Heart right ventricle (tissue), 16 donors: Measurements from ENCODE around the gene MTUS2. TPM values are rescaled to one million over a fixed set of nuclear protein-coding genes. Genes with fewer than 3 reads are reported as not detected.

Experiments used
- ATAC-seq, 8 donors: fragments of 200-7000 bp; cut with Tn5 transposase; one replicate each; pipeline ENCODE4 v1.9.1; 2020; ENCODE audit warnings: mild to moderate bottlenecking in 8 of 8, moderate library complexity in 8 of 8, moderate number of reproducible peaks in 1 of 8
- DNase-seq, 2 donors: peaks; one replicate each; pipeline ENCODE4 v3.0.0-alpha.2; 2020
- H3K27ac ChIP-seq, 10 donors: fragments of 200-600 bp; sonication (generic) in 2 of 10; one replicate each; pipeline versions ENCODE4 v1.5.0 to v1.8.0; 2020 to 2022; ENCODE audit warnings: mild to moderate bottlenecking in 3 of 10
- H3K27me3 ChIP-seq, 7 donors: fragments of 200-600 bp; one replicate each; pipeline ENCODE4 v1.8.0; 2021 to 2022; ENCODE audit warnings: mild to moderate bottlenecking in 2 of 7
- H3K36me3 ChIP-seq, 9 donors: fragments of 200-600 bp; sonication (generic) in 1 of 9; one replicate each; pipeline versions ENCODE4 v1.5.0 to v1.8.0; 2020 to 2022; ENCODE audit warnings: mild to moderate bottlenecking in 2 of 9
- H3K4me1 ChIP-seq, 9 donors: fragments of 200-600 bp; sonication (generic) in 1 of 9; one replicate each; pipeline versions ENCODE4 v1.5.0 to v1.8.0; 2020 to 2022; ENCODE audit warnings: mild to moderate bottlenecking in 4 of 9
- H3K4me3 ChIP-seq, 10 donors: fragments of 200-600 bp; sonication (generic) in 2 of 10; one replicate each; pipeline versions ENCODE4 v1.5.0 to v1.8.0; 2020 to 2022; ENCODE audit warnings: mild to moderate bottlenecking in 7 of 10, moderate library complexity in 2 of 10
- H3K9me3 ChIP-seq, 11 donors: fragments of 200-600 bp in 10 of 11; sonication (generic) in 2 of 11; one replicate each; pipeline versions ENCODE4 v1.5.0 to v1.8.0; 2013 to 2022; ENCODE audit warnings: mild to moderate bottlenecking in 2 of 11, control low read depth in 1 of 11, moderate library complexity in 1 of 11
- WGBS, 2 donors: extraction: QIAGEN DNeasy Blood & Tissue Kit; methylation state at CpG; one replicate each; pipeline ENCODE4 v1.1.7; 2013; ENCODE audit warnings: inconsistent platforms in 1 of 2; 5-methylcytosine and 5-hydroxymethylcytosine counted together
- intact Hi-C, 10 donors: fragments of 100-400 bp; cut with DNase I; formaldehyde crosslinking; loops; one replicate each; pipeline versions ENCODE4 v1.11.1 to v1.14.2; 2022
- polyA plus RNA-seq, 2 donors: library from polyadenylated mRNA; stranded (reverse); fragments of 200-250 nt; gene quantifications; one replicate each; pipeline ENCODE4 v1.2.3, GENCODE V29; 2013
- total RNA-seq, 10 donors: library from RNA; stranded (reverse); fragmentation: NEBNext Ultra II Directional in 3 of 10; extraction: Animal tissue kit (Norgen Biotek cat#: 25700) in 3 of 10; gene quantifications; one replicate each; pipeline versions ENCODE4 v1.2.1 to v1.2.4, GENCODE V29; 2021 to 2023
- TF ChIP-seq, protein P1 (sequence below), 9 donors: fragments of 200-600 bp; sonication (generic) in 2 of 9; IDR thresholded peaks; one replicate each; pipeline versions ENCODE4 v1.5.0 to v1.8.0; 2021 to 2022; ENCODE audit warnings: antibody characterized with exemption in 9 of 9, mild to moderate bottlenecking in 5 of 9, moderate library complexity in 1 of 9
- donor health status: Arrhythmogenic right ventricular cardiomyopathy.
- donor health status: ischemic (EF 13 %, LVEDD 7.1; RV severe dilation, severe dysfunction).
- donor health status: healthy with polysubstance abuse.
- donor health status: DM: no; HTN: yes; CAD: no.
- donor health status: DM: no; HTN: no; CAD: no.
- donor health status: ischemic (EF 25% LVEDD 6.9; RV normal size, moderate dysfunction).
- donor health status: ischemic (EF 25% LVEDD 5.7; RV mildly dilated, moderate dysfunction).
- donor health status: healthy.
- donor health status: DM: yes; HTN: yes; CAD: no.
- donor health status: Ischemic cardiomyopathy.
- donor health status: ischemic (EF 35%, LVEDD 5.7; RV mildly dilated, moderate dysfunction).
- donor health status: nonischemic (EF 11% LVEDD 7.7; RV severe dilation, severe dysfunction).
- donor health status: DM: yes; HTN: yes; CAD: no.
- donor health status: PGD.
- donor health status: ischemic (EF 29% LVEDD 5.4; RV normal size, mild dysfunction).
- donor health status: nonischemic (EF 23%, LVEDD 6.1; RV moderate dilation, normal function).

The MTUS2 gene
- total and polyA plus RNA-seq, 12 donors, result 18.7 to 159 (median 65.6) TPM

DNA sequence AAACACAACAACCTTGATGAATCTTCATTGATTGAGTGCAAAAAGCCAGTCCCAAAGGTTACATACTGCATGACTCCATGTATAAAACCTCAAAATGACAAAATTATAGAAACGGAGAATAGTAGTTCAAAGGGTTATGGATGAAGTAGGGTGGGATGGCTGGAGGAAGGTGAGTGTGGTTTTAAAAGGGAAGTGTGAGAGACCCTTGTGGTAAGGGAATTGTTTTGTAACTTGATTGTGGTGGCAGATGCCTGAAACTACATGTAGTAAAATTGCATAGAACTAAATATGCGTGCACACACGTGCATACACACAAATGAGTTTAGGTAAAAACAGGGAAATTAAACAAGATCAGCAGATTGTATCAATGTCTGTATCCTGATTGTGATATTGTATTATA is 340.7 kb downstream of the MTUS2 start:
- Histone ChIP-seq H3K4me3 (no peak overlapping the region), H3K9me3 (no peaks in the 10 kb centered on the region), H3K27me3 (peaks cover 0 to 3% (median 0%) of the 10 kb centered on the region in 7 donors), H3K36me3 (no peaks in the 10 kb centered on the region), H3K4me1 (peaks cover 0 to 3% (median 0%) of the 10 kb centered on the region in 9 donors), H3K27ac (no peak overlapping the region)
- TF ChIP-seq, protein P1, sequence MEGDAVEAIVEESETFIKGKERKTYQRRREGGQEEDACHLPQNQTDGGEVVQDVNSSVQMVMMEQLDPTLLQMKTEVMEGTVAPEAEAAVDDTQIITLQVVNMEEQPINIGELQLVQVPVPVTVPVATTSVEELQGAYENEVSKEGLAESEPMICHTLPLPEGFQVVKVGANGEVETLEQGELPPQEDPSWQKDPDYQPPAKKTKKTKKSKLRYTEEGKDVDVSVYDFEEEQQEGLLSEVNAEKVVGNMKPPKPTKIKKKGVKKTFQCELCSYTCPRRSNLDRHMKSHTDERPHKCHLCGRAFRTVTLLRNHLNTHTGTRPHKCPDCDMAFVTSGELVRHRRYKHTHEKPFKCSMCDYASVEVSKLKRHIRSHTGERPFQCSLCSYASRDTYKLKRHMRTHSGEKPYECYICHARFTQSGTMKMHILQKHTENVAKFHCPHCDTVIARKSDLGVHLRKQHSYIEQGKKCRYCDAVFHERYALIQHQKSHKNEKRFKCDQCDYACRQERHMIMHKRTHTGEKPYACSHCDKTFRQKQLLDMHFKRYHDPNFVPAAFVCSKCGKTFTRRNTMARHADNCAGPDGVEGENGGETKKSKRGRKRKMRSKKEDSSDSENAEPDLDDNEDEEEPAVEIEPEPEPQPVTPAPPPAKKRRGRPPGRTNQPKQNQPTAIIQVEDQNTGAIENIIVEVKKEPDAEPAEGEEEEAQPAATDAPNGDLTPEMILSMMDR (IDR thresholded peaks at IDR 0.05), result no peak
- DNase-seq, result no peak
- intact Hi-C loops, result no loop called here
- no peak for ATAC-seq
- WGBS, 2 donors, result 71 to 76% methylated on average over 3 of the region's 3 CpGs

DNA sequence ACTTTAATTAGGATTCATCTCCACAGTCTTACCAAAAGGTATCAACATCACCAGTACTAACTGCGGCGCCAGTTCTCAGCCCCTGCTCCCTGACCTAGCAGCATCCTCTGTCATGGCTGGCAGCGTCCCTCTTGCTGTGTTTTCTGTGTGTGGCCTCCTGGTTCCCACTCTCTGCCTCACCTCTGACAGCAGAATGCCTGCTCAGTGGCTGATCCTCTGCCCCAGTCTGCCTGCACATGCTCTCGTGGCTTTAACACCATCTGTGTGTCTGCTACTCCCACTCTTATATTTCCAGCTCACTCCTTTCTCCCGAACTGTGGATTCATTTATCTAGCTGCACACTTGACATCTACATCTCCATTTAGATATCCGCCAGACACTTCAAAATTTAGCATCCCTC is 341.5 kb downstream of the MTUS2 start:
- intact Hi-C loops, result no loop called here
- no peak for DNase-seq
- Histone ChIP-seq H3K36me3 (no peaks in the 10 kb centered on the region), H3K9me3 (no peaks in the 10 kb centered on the region), H3K4me1 (peaks cover 0 to 3% (median 0%) of the 10 kb centered on the region in 9 donors), H3K4me3 (no peak overlapping the region), H3K27me3 (peaks cover 0 to 3% (median 0%) of the 10 kb centered on the region in 7 donors), H3K27ac (no peak overlapping the region)
- ATAC-seq, result no peak
- TF ChIP-seq, protein P1 (IDR thresholded peaks at IDR 0.05), result no peak
- 55 to 67% methylated on average over 6 of the region's 6 CpGs for WGBS, 2 donors

DNA sequence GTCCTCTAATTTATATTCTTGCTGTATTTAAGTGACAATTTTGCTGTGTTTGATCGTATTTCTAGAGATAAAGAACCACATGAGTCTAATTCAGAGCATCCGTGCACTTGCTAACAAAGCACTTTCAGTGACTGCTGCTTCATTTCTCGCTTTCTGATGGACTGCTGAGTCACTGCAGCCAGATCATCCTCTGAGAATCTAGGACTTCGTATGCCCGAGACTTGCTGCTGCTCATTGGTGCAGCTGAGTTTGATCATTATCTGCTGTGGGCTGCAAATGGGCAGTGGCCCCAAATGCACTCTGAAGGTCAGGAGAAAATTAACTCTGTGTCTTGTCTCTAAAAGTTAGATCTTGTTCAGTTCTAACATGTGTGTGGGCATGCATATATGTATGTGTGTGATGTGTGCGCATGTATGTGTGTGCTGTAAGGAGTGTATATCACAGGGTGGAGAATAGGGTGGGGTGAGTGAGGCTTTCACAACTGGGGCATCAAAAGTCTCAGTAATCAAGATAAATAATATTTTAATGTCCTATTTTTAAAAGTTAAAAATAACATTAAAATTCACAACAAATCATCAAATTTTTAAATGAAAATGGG is 342.6 kb downstream of the MTUS2 start:
- Histone ChIP-seq H3K36me3 (no peaks in the 10 kb centered on the region), H3K27ac (no peak overlapping the region), H3K9me3 (no peaks in the 10 kb centered on the region), H3K4me3 (no peak overlapping the region), H3K4me1 (peaks cover 0 to 3% (median 0%) of the 10 kb centered on the region in 9 donors), H3K27me3 (peaks cover 0 to 3% (median 0%) of the 10 kb centered on the region in 7 donors)
- intact Hi-C loops, result no loop called here
- TF ChIP-seq, protein P1 (IDR thresholded peaks at IDR 0.05), result no peak
- WGBS, 2 donors, result 57 to 65% methylated on average over 6 of the region's 6 CpGs
- DNase-seq (no peak), ATAC-seq (no peak)

DNA sequence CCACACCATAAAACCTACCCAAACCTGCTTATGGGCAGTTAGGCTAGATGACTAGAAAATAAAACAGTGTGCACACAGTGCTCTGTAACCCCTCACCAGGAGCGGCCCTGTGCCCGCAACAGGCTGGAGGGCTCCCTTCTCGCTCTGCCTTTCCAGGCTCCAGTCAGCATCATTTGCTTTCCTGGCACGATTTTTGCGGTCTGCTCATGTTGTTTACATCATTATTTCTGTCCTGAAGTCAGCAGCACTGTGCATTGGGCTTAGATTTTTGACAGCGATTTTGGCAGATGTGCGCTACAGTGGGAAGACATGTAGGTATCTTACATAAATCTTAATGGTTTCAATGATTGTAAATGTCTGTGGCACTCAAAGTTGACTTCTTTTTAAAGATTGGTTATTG is 344.0 kb downstream of the MTUS2 start:
- 93 to 94% methylated on average over 7 of the region's 7 CpGs for WGBS, 2 donors
- Histone ChIP-seq H3K27ac (no peak overlapping the region), H3K9me3 (no peaks in the 10 kb centered on the region), H3K4me3 (no peak overlapping the region), H3K36me3 (no peaks in the 10 kb centered on the region), H3K27me3 (no peaks in the 10 kb centered on the region), H3K4me1 (peaks cover 0 to 3% (median 0%) of the 10 kb centered on the region in 9 donors)
- no peak for DNase-seq
- TF ChIP-seq, protein P1 (IDR thresholded peaks at IDR 0.05), result no peak
- no peak for ATAC-seq
- intact Hi-C loops, result no loop called here
